IMR-90 (cell line): ENCODE measurements around the gene TXNRD1. TPM values are rescaled to one million over a fixed set of nuclear protein-coding genes. Genes with fewer than 3 reads are reported as not detected.

Source experiments
- ATAC-seq: fragments of 200-7000 bp; cut with Tn5 transposase; 2 replicates; pipeline ENCODE4 v1.9.1; 2020; ENCODE audit warnings: low read depth, mild to moderate bottlenecking, moderate library complexity
- BruUV-seq: library from RNA; stranded (reverse); fragments of 400-500 nt; replicated peaks from 2 replicates; lab custom pipeline; 2021; lab: Mats Ljungman, UMichigan
- CTCF ChIA-PET: fragments of 300-600 bp; formaldehyde crosslinking; extraction: SDS; loops from one replicate; lab custom pipeline; 2021; ENCODE audit warnings: antibody characterized with exemption; lab: Yijun Ruan, JAX
- POLR2A ChIA-PET: fragments of 300-600 bp; sonication (Branson Sonifier 250); formaldehyde crosslinking; loops from one replicate; lab custom pipeline; 2022; ENCODE audit warnings: antibody characterized with exemption; ENCODE audit not compliant: unreplicated experiment; lab: Charles Lee
- DNase-seq: peaks from one replicate; pipeline ENCODE4 v3.0.0; 2013
- H2AFZ ChIP-seq: replicated peaks from 2 replicates; pipeline ENCODE3; 2013; ENCODE audit warnings: low read length, mild to moderate bottlenecking; ENCODE audit not compliant: poor library complexity
- H2AK5ac ChIP-seq: 2 replicates; pipeline ENCODE4 v1.6.1; 2013; ENCODE audit warnings: low read depth, low read length, inconsistent platforms
- H2AK9ac ChIP-seq: replicated peaks from 2 replicates; pipeline ENCODE3; 2013; ENCODE audit warnings: mild to moderate bottlenecking, low read depth, low read length, moderate library complexity; ENCODE audit not compliant: poor library complexity
- H2BK120ac ChIP-seq: 2 replicates; pipeline ENCODE4 v1.6.1; 2013; ENCODE audit warnings: low read depth, low read length, inconsistent platforms
- H2BK15ac ChIP-seq: 3 replicates; pipeline ENCODE4 v1.6.1; 2013; ENCODE audit warnings: low read depth, low read length, inconsistent platforms
- H2BK20ac ChIP-seq: 2 replicates; pipeline ENCODE4 v1.6.1; 2013; ENCODE audit warnings: low read depth, mild to moderate bottlenecking, inconsistent platforms, low read length, moderate library complexity
- H2BK5ac ChIP-seq: 2 replicates; pipeline ENCODE4 v1.6.1; 2013; ENCODE audit warnings: mild to moderate bottlenecking, low read depth, low read length, inconsistent platforms; ENCODE audit not compliant: poor library complexity, severe bottlenecking
- H3K14ac ChIP-seq: replicated peaks from 2 replicates; pipeline ENCODE4 v1.6.1; 2013; ENCODE audit warnings: low read depth, low read length, inconsistent platforms
- H3K18ac ChIP-seq: 2 replicates; pipeline ENCODE4 v1.6.1; 2013; ENCODE audit warnings: low read depth, low read length, control low read depth
- H3K23ac ChIP-seq: 2 replicates; pipeline ENCODE4 v1.6.1; 2013; ENCODE audit warnings: low read depth, low read length, inconsistent platforms
- H3K27ac ChIP-seq: 2 replicates; pipeline ENCODE4 v1.5.1; 2013; ENCODE audit warnings: mild to moderate bottlenecking, control low read depth, low read length; ENCODE audit not compliant: insufficient read depth
- H3K27me3 ChIP-seq: 2 replicates; pipeline ENCODE4 v1.6.1; 2013; ENCODE audit warnings: low read length; ENCODE audit not compliant: control insufficient read depth, insufficient read depth
- H3K36me3 ChIP-seq: 2 replicates; pipeline ENCODE4 v1.6.1; 2013; ENCODE audit warnings: low read length, mixed read lengths; ENCODE audit not compliant: control insufficient read depth, insufficient read depth
- H3K4ac ChIP-seq: 2 replicates; pipeline ENCODE4 v1.6.1; 2013; ENCODE audit warnings: low read depth, low read length, inconsistent platforms
- H3K4me1 ChIP-seq: 2 replicates; pipeline ENCODE4 v1.6.1; 2013; ENCODE audit warnings: low read length, mixed read lengths; ENCODE audit not compliant: control insufficient read depth, insufficient read depth
- H3K4me2 ChIP-seq: 2 replicates; pipeline ENCODE4 v1.6.1; 2013; ENCODE audit warnings: low read depth, mild to moderate bottlenecking, control low read depth, low read length, moderate library complexity
- H3K4me3 ChIP-seq: 2 replicates; pipeline ENCODE4 v1.5.1; 2013; ENCODE audit warnings: low read depth, mild to moderate bottlenecking, control low read depth, low read length, moderate library complexity; ENCODE audit not compliant: insufficient read depth
- H3K56ac ChIP-seq: 2 replicates; pipeline ENCODE4 v1.6.1; 2013; ENCODE audit warnings: low read length, inconsistent platforms; ENCODE audit not compliant: insufficient read depth; ENCODE audit errors: extremely low read depth
- H3K79me1 ChIP-seq, 2 experiments: 2 replicates each; pipeline ENCODE4 v1.6.1; 2013; ENCODE audit warnings: low read length in 2 of 2, inconsistent platforms in 1 of 2, low read depth in 1 of 2
- H3K9ac ChIP-seq: 2 replicates; pipeline ENCODE4 v1.6.1; 2013; ENCODE audit warnings: low read depth, low read length, control low read depth
- H3K9me1 ChIP-seq: 2 replicates; pipeline ENCODE4 v1.6.1; 2013; ENCODE audit warnings: low read length, inconsistent platforms; ENCODE audit not compliant: insufficient read depth
- H3K9me3 ChIP-seq: 2 replicates; pipeline ENCODE4 v1.6.1; 2013; ENCODE audit warnings: low read length; ENCODE audit not compliant: control insufficient read depth, insufficient read depth
- H4K20me1 ChIP-seq: 2 replicates; pipeline ENCODE4 v1.6.1; 2013; ENCODE audit warnings: low read length, inconsistent platforms; ENCODE audit not compliant: insufficient read depth
- H4K5ac ChIP-seq: 2 replicates; pipeline ENCODE4 v1.6.1; 2013; ENCODE audit warnings: mild to moderate bottlenecking, low read depth, low read length, control low read depth
- H4K8ac ChIP-seq, 2 experiments: 2 replicates each; pipeline ENCODE4 v1.6.1; 2013; ENCODE audit warnings: low read depth in 2 of 2, low read length in 2 of 2, control low read depth in 1 of 2, inconsistent platforms in 1 of 2
- H4K91ac ChIP-seq: 2 replicates; pipeline ENCODE4 v1.6.1; 2013; ENCODE audit warnings: low read depth, low read length, inconsistent platforms; ENCODE audit not compliant: insufficient read depth
- CHD1 ChIP-seq: IDR thresholded peaks from 2 replicates; pipeline ENCODE4 v1.6.1; 2012; ENCODE audit warnings: low read depth, low read length, improper control_type of control experiment
- MAZ ChIP-seq: IDR thresholded peaks from 2 replicates; pipeline ENCODE4 v1.6.1; 2012; ENCODE audit warnings: low read depth, mild to moderate bottlenecking, low read length, improper control_type of control experiment, moderate library complexity, borderline replicate concordance
- MXI1 ChIP-seq: IDR thresholded peaks from 2 replicates; pipeline ENCODE4 v1.6.1; 2012; ENCODE audit warnings: low read depth, mild to moderate bottlenecking, low read length, moderate library complexity, borderline replicate concordance
- NFE2L2 ChIP-seq: fragments of 150-350 bp; IDR thresholded peaks from 2 replicates; pipeline ENCODE4 v1.6.1; 2016; ENCODE audit warnings: low read depth, mild to moderate bottlenecking, low read length
- POLR2A ChIP-seq: IDR thresholded peaks from 2 replicates; pipeline ENCODE4 v1.6.1; 2012; ENCODE audit warnings: mild to moderate bottlenecking, low read depth, low read length
- RCOR1 ChIP-seq: IDR thresholded peaks from 2 replicates; pipeline ENCODE4 v1.6.1; 2012; ENCODE audit warnings: mild to moderate bottlenecking, low read length, improper control_type of control experiment; ENCODE audit not compliant: insufficient replicate concordance
- RFX5 ChIP-seq: IDR thresholded peaks from 2 replicates; pipeline ENCODE4 v1.8.0; 2012; ENCODE audit warnings: low read depth, mild to moderate bottlenecking, low read length, moderate library complexity
- SMC3 ChIP-seq: fragments of 150-350 bp; IDR thresholded peaks from 2 replicates; pipeline ENCODE4 v1.6.1; 2016; ENCODE audit warnings: low read depth, mild to moderate bottlenecking, antibody characterized with exemption, low read length, moderate library complexity
- WGBS, 2 experiments: methylation state at CpG; one replicate each; pipeline versions ENCODE4 v1.1.5 to v1.1.7; 2013; ENCODE audit warnings: missing lambda C conversion rate in 2 of 2; ENCODE audit not compliant: insufficient read length in 1 of 2; ENCODE audit errors: extremely low coverage in 2 of 2; 5-methylcytosine and 5-hydroxymethylcytosine counted together
- dilution Hi-C: fragments of 300-500 bp; cut with HindIII; formaldehyde crosslinking; loops from one replicate; pipeline ENCODE4 v1.14.3; 2018; ENCODE audit warnings: low sequenced_read_pairs; ENCODE audit not compliant: unreplicated experiment
- in situ Hi-C: fragments of 300-500 bp; cut with MboI; formaldehyde crosslinking; loops from 3 replicates; pipeline ENCODE4 v1.14.3; 2019; ENCODE audit warnings: low sequenced_read_pairs, inconsistent platforms, mixed read lengths
- intact Hi-C: fragments of 100-400 bp; cut with micrococcal nuclease; formaldehyde crosslinking; loops from 2 replicates; pipeline ENCODE4 v1.10.0; 2022
- polyA plus RNA-seq, 3 experiments: library from polyadenylated mRNA; depleted of rRNA; stranded (reverse); fragments of >200 nt; gene quantifications; 2 replicates each; pipeline ENCODE4 v1.2.3, GENCODE V29; 2012; ENCODE audit warnings: low replicate concordance in 1 of 3
- total RNA-seq: library from RNA; depleted of rRNA; stranded (reverse); fragments of >200 nt; gene quantifications from 2 replicates; pipeline ENCODE4 v1.2.3, GENCODE V29; 2012
- TF ChIP-seq, protein P1 (sequence below): fragments of 150-350 bp; IDR thresholded peaks from 2 replicates; pipeline ENCODE4 v1.6.1; 2017; ENCODE audit warnings: mild to moderate bottlenecking, antibody characterized with exemption, low read length, low read depth
- TF ChIP-seq, protein P2 (sequence below): conservative IDR thresholded peaks from 2 replicates; pipeline ENCODE4 v1.5.1; 2012; ENCODE audit warnings: mild to moderate bottlenecking, low read depth, low read length, improper control_type of control experiment

TXNRD1 gene
- total and polyA plus RNA-seq, 2 of the 4 experiments (the other 2 are of a cell fraction), result 379 to 582 TPM

DNA sequence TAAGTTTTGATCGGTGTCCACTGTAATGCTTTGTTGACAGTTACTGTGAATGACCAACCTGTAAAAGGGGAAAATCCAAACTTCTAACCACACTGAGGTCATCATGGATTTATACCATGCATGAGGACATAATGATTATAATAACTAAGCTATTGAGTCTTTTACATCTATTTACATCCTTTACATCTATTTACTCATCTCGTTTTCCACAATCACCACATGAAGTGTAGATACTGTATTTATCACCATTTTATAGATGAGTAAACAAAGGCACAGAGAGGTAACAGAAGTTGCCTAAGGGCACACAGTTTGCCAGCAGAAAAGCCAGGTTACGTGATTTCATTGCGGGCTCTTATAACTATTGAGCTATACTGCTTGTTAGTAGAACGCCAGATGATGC lies 60.1 kb downstream of the TXNRD1 start:
- H3K36me3 ChIP-seq, result peaks cover 6% of the 10 kb centered on the region; the same call in 1 of the 2 replicates
- no peak overlapping the region for H3K18ac ChIP-seq
- H3K4me3 ChIP-seq, result no peak overlapping the region
- TF ChIP-seq POLR2A (no peak), MAZ (no peak), CHD1 (no peak), MXI1 (no peak), RCOR1 (no peak), NFE2L2 (no peak), SMC3 (no peak), RFX5 (no peak)
- TF ChIP-seq, protein P1, sequence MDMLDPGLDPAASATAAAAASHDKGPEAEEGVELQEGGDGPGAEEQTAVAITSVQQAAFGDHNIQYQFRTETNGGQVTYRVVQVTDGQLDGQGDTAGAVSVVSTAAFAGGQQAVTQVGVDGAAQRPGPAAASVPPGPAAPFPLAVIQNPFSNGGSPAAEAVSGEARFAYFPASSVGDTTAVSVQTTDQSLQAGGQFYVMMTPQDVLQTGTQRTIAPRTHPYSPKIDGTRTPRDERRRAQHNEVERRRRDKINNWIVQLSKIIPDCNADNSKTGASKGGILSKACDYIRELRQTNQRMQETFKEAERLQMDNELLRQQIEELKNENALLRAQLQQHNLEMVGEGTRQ, result no peak
- TF ChIP-seq, protein P2, sequence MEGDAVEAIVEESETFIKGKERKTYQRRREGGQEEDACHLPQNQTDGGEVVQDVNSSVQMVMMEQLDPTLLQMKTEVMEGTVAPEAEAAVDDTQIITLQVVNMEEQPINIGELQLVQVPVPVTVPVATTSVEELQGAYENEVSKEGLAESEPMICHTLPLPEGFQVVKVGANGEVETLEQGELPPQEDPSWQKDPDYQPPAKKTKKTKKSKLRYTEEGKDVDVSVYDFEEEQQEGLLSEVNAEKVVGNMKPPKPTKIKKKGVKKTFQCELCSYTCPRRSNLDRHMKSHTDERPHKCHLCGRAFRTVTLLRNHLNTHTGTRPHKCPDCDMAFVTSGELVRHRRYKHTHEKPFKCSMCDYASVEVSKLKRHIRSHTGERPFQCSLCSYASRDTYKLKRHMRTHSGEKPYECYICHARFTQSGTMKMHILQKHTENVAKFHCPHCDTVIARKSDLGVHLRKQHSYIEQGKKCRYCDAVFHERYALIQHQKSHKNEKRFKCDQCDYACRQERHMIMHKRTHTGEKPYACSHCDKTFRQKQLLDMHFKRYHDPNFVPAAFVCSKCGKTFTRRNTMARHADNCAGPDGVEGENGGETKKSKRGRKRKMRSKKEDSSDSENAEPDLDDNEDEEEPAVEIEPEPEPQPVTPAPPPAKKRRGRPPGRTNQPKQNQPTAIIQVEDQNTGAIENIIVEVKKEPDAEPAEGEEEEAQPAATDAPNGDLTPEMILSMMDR, result no peak
- no peak overlapping the region for H3K27ac ChIP-seq
- no peaks in the 10 kb centered on the region for H3K9me1 ChIP-seq
- no peak overlapping the region for H3K56ac ChIP-seq
- no peak for ATAC-seq
- H3K14ac ChIP-seq, result no peak overlapping the region
- dilution Hi-C loops (no loop called here), intact Hi-C loops (loop anchor here (5.0 kb wide), 1 partner anchor 38 kb away; no protein-coding TSS in a partner anchor), in situ Hi-C loops (no loop called here)
- peaks cover 11 to 22% of the 10 kb centered on the region in 2 experiments for H3K79me1 ChIP-seq
- H2BK5ac ChIP-seq, result peak overlapping the region; percentile 16
- H4K91ac ChIP-seq, result peak overlapping the region; percentile 60
- H3K27me3 ChIP-seq, result no peaks in the 10 kb centered on the region
- H4K8ac ChIP-seq, result no peak overlapping the region; a peak in 2 of 4 replicates
- no TSS peak for BruUV-seq
- ChIA-PET CTCF (interaction anchor here (1.6 kb wide), 1 partner anchor 18 kb away, joined by 4 read pairs; no protein-coding TSS in a partner anchor), POLR2A (no interaction called here)
- 63% methylated on average over 3 of the region's 5 CpGs; no CpG with 5 or more reads in 1 of the 2 experiments for WGBS, 2 experiments
- H2BK15ac ChIP-seq, result peak overlapping the region; percentile 81; the same call in 1 of the 3 replicates
- H3K9ac ChIP-seq, result no peak overlapping the region
- H2AFZ ChIP-seq, result no peak overlapping the region
- peak overlapping the region; percentile 57; the same call in 1 of the 2 replicates for H2BK20ac ChIP-seq
- no peaks in the 10 kb centered on the region for H4K20me1 ChIP-seq
- H2AK9ac ChIP-seq, result no peak overlapping the region
- no peak overlapping the region for H3K4me2 ChIP-seq
- no peak overlapping the region for H4K5ac ChIP-seq
- no peak overlapping the region for H3K23ac ChIP-seq
- no peaks in the 10 kb centered on the region for H3K9me3 ChIP-seq
- H3K4me1 ChIP-seq, result peaks cover 5% of the 10 kb centered on the region
- no peak overlapping the region for H3K4ac ChIP-seq
- peak overlapping the region; percentile 65; the same call in 1 of the 2 replicates for H2AK5ac ChIP-seq
- peak; percentile 53 for DNase-seq
- peak overlapping the region; percentile 84; the same call in 1 of the 2 replicates for H2BK120ac ChIP-seq
